G401.6 (cell line): ENCODE measurements around the gene TRPM8.
"Not testable (repeated sequence)": the region's sequence is repeated elsewhere in the genome, so short reads cannot be mapped to it uniquely, and the experiment has no call there.

Experiments
- FAIRE-seq: peaks from 2 replicates; lab custom pipeline; 2012; peaks lifted over from hg19 to GRCh38; lab: Jason Lieb, UNC

Gene TRPM8

GRCh38 chr2:233938676-233939370, 21.6 kb downstream of the TRPM8 start:
- FAIRE-seq: no peak

- no peak for FAIRE-seq
Observed at GRCh38 chr2:233940376-233941276, 23.5 kb downstream of the TRPM8 start.

GRCh38 chr2:233942731-233943130, 25.6 kb downstream of the TRPM8 start:
- no peak for FAIRE-seq

- FAIRE-seq: no peak
Observed at GRCh38 chr2:233944269-233944668, 27.1 kb downstream of the TRPM8 start.

- no peak for FAIRE-seq
Observed at GRCh38 chr2:233944722-233945121, 27.5 kb downstream of the TRPM8 start.

- no peak for FAIRE-seq
Observed at GRCh38 chr2:233945146-233945545, 28.0 kb downstream of the TRPM8 start.

- FAIRE-seq: no peak
Observed at GRCh38 chr2:233950078-233950825, 33.1 kb downstream of the TRPM8 start.

- no peak for FAIRE-seq
Observed at GRCh38 chr2:233952335-233952734, 35.2 kb downstream of the TRPM8 start.

- no peak for FAIRE-seq
Observed at GRCh38 chr2:233953087-233953801, 36.1 kb downstream of the TRPM8 start.

GRCh38 chr2:233960203-233960602, 43.0 kb downstream of the TRPM8 start:
- FAIRE-seq: no peak

- no peak for FAIRE-seq
Observed at GRCh38 chr2:233961905-233962304, 44.7 kb downstream of the TRPM8 start.

GRCh38 chr2:233964581-233964980, 47.4 kb downstream of the TRPM8 start:
- FAIRE-seq: no peak

- FAIRE-seq: no peak
Observed at GRCh38 chr2:233965032-233965603, 47.9 kb downstream of the TRPM8 start.

- not testable (repeated sequence) for FAIRE-seq
Observed at GRCh38 chr2:233965646-233966045, 48.5 kb downstream of the TRPM8 start.

- FAIRE-seq: no peak
Observed at GRCh38 chr2:233966388-233966787, 49.2 kb downstream of the TRPM8 start.

GRCh38 chr2:233967164-233967563, 50.0 kb downstream of the TRPM8 start:
- no peak for FAIRE-seq

GRCh38 chr2:233968556-233968955, 51.4 kb downstream of the TRPM8 start:
- no peak for FAIRE-seq

- FAIRE-seq: not testable (repeated sequence)
Observed at GRCh38 chr2:233972460-233972859, 55.3 kb downstream of the TRPM8 start.

GRCh38 chr2:233972941-233973575, 55.9 kb downstream of the TRPM8 start:
- FAIRE-seq: no peak

GRCh38 chr2:233973786-233974185, 56.6 kb downstream of the TRPM8 start:
- FAIRE-seq: no peak

- FAIRE-seq: no peak
Observed at GRCh38 chr2:233974530-233975071, 57.4 kb downstream of the TRPM8 start.
